ENCODE data around the gene SV2C. TPM values are rescaled to one million over a fixed set of nuclear protein-coding genes. Genes with fewer than 3 reads are reported as not detected.

SV2C gene
- total and polyA plus RNA-seq, 2 of the 13 experiments (the other 11 are each of a cell fraction or from before 2014, with no cell fraction given): not detected

- no peak for TF ChIP-seq KMT2B (CRISPR knock-in tag; IDR thresholded peaks at IDR 0.05)
Observed at GRCh38 chr5:76065258-76065657, 17.9 kb upstream of the SV2C start (continued).

GRCh38 chr5:76069061-76069735, 14.0 kb upstream of the SV2C start:
- ChIA-PET POLR2A (no interaction called here), CTCF (ENCODE audit: low intra/inter-chr PET ratio, low total read pairs) (no interaction called here)
- H3K4me3 ChIP-seq (replicated peaks in 1 of 3; ENCODE audit: insufficient read depth in 1 of 3, low read depth in 2 of 3, low read length in 3 of 3): no peak overlapping the region
- no peak overlapping the region for H3K9ac ChIP-seq (ENCODE audit: insufficient read depth, low read depth, low read length)
- no peaks in the 10 kb centered on the region for H3K9me3 ChIP-seq (ENCODE audit: low read length)
- in situ Hi-C loops (cut with HindIII; ENCODE audit: extremely low pct_ligation_motif_present, low pct_unique_long_range_greater_than_20kb) (no loop called here), intact Hi-C loops (cut with micrococcal nuclease; ENCODE audit: unreplicated experiment) (no loop called here)
- BruUV-seq (replicated peaks): no TSS peak
- H3K4me2 ChIP-seq (ENCODE audit: low read depth, low read length): no peak overlapping the region
- 0% methylated on average over 3 of the region's 4 CpGs for WGBS (ENCODE audit: low lambda C conversion rate)
- H3K27me3 ChIP-seq (ENCODE audit: control insufficient read depth in 1 of 2, insufficient read depth in 2 of 2, low read length in 2 of 2): no peaks in the 10 kb centered on the region; a peak in 1 of 5 replicates
- H3K27ac ChIP-seq (ENCODE audit: extremely low read length, insufficient read depth, low read length): no peak overlapping the region
- H3K36me3 ChIP-seq (replicated peaks in 1 of 2; ENCODE audit: control insufficient read depth in 1 of 2, insufficient read depth in 2 of 2, low read length in 2 of 2): no peaks in the 10 kb centered on the region
- H3K4me1 ChIP-seq (ENCODE audit: insufficient read depth, low read length): no peaks in the 10 kb centered on the region
- H3K79me2 ChIP-seq (ENCODE audit: insufficient read depth, low read length): no peaks in the 10 kb centered on the region
- H2AFZ ChIP-seq (ENCODE audit: low read length): no peak overlapping the region
- TF ChIP-seq EEA1 (CRISPR knock-in tag; IDR thresholded peaks at IDR 0.05; ENCODE audit: borderline replicate concordance): no peak
- no peak for TF ChIP-seq JUN (CRISPR knock-in tag; IDR thresholded peaks at IDR 0.05)
- TF ChIP-seq IKZF4 (CRISPR knock-in tag; IDR thresholded peaks at IDR 0.05; ENCODE audit: borderline replicate concordance, low read depth, not compliant biosample characterization): no peak
- no peak for TF ChIP-seq ZNF549 (CRISPR knock-in tag; IDR thresholded peaks at IDR 0.05)
- TF ChIP-seq MYNN (CRISPR knock-in tag; IDR thresholded peaks at IDR 0.05; ENCODE audit: low read depth): no peak
- no peak for TF ChIP-seq POGK (CRISPR knock-in tag; conservative IDR thresholded peaks at IDR 0.05)
- no peak for TF ChIP-seq SETDB1 (CRISPR knock-in tag; IDR thresholded peaks at IDR 0.05; ENCODE audit: borderline replicate concordance)
- no peak for TF ChIP-seq RFX1 (IDR thresholded peaks at IDR 0.05)
- TF ChIP-seq NBN (conservative IDR thresholded peaks at IDR 0.05): no peak
- TF ChIP-seq KAT7 (CRISPR knock-in tag; IDR thresholded peaks at IDR 0.05; ENCODE audit: borderline replicate concordance): no peak
- no peak for TF ChIP-seq MEIS2 (CRISPR knock-in tag; IDR thresholded peaks at IDR 0.05)
- no peak for ATAC-seq
- no peaks in the 10 kb centered on the region for H4K20me1 ChIP-seq (ENCODE audit: insufficient read depth, low read length)
- no peak for DNase-seq (ENCODE audit: low spot score)
- no peak for FAIRE-seq
